ENCODE data around the gene EFCAB8.

The EFCAB8 gene

DNA sequence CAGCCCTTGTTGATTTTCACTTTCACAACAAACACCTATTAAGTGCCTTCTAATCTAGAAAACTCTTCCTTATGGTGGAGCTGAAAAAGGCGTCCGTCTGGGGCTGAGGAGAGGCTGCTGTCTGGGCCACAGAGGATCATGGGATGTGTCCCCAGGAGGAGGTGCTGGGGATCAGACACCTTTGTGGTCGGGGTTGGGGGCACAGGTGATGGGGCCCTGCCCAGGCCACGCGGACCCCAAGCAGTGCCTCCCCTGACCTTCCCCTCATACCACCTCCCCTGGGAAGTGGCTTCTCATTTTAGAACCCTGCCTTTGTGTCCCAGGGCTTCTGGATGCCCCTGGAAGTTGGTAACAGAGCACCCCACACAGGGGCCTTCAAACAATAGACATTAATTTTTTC, 104.5 kb downstream of the EFCAB8 start:
- Mint-ChIP-seq H3K27ac (no peak overlapping the region), H3K36me3 (ENCODE audit: low read depth) (no peaks in the 10 kb centered on the region), H3K27me3 (ENCODE audit: low read depth, poor library complexity) (peaks cover 15% of the 10 kb centered on the region), H3K9me3 (peaks cover 2% of the 10 kb centered on the region), H3K4me3 (no peak overlapping the region), H3K4me1 (peaks cover 32% of the 10 kb centered on the region)
- TF ChIP-seq, protein P1, sequence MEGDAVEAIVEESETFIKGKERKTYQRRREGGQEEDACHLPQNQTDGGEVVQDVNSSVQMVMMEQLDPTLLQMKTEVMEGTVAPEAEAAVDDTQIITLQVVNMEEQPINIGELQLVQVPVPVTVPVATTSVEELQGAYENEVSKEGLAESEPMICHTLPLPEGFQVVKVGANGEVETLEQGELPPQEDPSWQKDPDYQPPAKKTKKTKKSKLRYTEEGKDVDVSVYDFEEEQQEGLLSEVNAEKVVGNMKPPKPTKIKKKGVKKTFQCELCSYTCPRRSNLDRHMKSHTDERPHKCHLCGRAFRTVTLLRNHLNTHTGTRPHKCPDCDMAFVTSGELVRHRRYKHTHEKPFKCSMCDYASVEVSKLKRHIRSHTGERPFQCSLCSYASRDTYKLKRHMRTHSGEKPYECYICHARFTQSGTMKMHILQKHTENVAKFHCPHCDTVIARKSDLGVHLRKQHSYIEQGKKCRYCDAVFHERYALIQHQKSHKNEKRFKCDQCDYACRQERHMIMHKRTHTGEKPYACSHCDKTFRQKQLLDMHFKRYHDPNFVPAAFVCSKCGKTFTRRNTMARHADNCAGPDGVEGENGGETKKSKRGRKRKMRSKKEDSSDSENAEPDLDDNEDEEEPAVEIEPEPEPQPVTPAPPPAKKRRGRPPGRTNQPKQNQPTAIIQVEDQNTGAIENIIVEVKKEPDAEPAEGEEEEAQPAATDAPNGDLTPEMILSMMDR (IDR thresholded peaks at IDR 0.05) = no peak
- DNase-seq = no peak

GRCh38 chr20:32964575-32964974, 105.9 kb downstream of the EFCAB8 start:
- Mint-ChIP-seq H3K27ac (no peak overlapping the region), H3K4me1 (peaks cover 31% of the 10 kb centered on the region), H3K36me3 (ENCODE audit: low read depth) (no peaks in the 10 kb centered on the region), H3K27me3 (ENCODE audit: low read depth, poor library complexity) (peaks cover 15% of the 10 kb centered on the region), H3K9me3 (no peaks in the 10 kb centered on the region), H3K4me3 (no peak overlapping the region)
- DNase-seq = no peak
- TF ChIP-seq, protein P1 (IDR thresholded peaks at IDR 0.05) = no peak

GRCh38 chr20:32965115-32965514, 106.4 kb downstream of the EFCAB8 start:
- DNase-seq = no peak
- TF ChIP-seq, protein P1 (IDR thresholded peaks at IDR 0.05) = no peak
- no peaks in the 10 kb centered on the region for H3K9me3 Mint-ChIP-seq
- H3K4me1 Mint-ChIP-seq = peaks cover 31% of the 10 kb centered on the region
- H3K4me3 Mint-ChIP-seq = no peak overlapping the region
- no peaks in the 10 kb centered on the region for H3K36me3 Mint-ChIP-seq (ENCODE audit: low read depth)
- peaks cover 15% of the 10 kb centered on the region for H3K27me3 Mint-ChIP-seq (ENCODE audit: low read depth, poor library complexity)
- H3K27ac Mint-ChIP-seq = peak overlapping the region; percentile 77

DNA sequence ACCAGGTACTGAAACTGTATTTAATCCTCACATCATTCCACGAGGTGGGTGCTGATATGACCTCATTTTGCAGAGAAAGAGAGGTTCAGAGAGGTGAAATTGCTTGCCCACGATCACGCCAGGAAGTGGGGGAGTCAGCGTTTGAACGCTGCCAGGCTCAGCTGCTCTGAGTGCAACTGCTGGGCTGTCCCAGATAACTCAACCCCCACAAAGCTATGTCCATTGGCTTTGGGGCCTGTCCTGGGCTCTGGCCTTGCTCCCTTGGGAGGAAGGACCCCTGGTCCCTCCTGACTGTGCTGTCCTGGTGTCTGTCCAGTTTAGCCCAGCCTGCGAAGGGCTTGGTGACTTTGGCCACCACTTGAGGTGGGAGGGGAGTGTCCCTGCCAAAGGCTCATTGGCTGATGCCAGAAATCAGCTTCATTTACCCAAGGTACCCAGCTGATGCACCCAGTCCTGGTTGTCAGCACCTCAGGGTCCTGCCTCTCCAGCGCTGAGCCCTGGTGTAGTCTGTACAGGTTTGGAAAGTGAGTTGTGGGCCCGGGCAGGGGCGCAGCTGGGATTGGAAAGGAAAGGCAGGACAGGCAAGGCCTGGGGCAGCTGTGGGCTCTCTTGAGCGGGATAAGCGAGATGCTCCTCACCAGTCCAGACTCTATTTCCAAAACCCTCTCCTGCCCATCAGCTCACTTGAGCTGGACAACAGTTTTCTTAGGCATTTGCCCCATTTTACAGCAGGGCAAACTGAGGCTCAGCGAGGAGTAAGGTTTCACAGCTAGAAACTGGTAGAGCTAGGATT, 107.1 kb downstream of the EFCAB8 start:
- TF ChIP-seq, protein P1 (IDR thresholded peaks at IDR 0.05) = no peak
- Mint-ChIP-seq H3K4me3 (no peak overlapping the region), H3K36me3 (ENCODE audit: low read depth) (no peaks in the 10 kb centered on the region), H3K27ac (peak overlapping the region; percentile 77), H3K27me3 (ENCODE audit: low read depth, poor library complexity) (peaks cover 15% of the 10 kb centered on the region), H3K9me3 (no peaks in the 10 kb centered on the region), H3K4me1 (peaks cover 31% of the 10 kb centered on the region)
- DNase-seq = no peak

- peaks cover 15% of the 10 kb centered on the region for H3K27me3 Mint-ChIP-seq (ENCODE audit: low read depth, poor library complexity)
- no peaks in the 10 kb centered on the region for H3K9me3 Mint-ChIP-seq
- no peak overlapping the region for H3K4me3 Mint-ChIP-seq
- no peaks in the 10 kb centered on the region for H3K36me3 Mint-ChIP-seq (ENCODE audit: low read depth)
- DNase-seq = no peak
- H3K27ac Mint-ChIP-seq = no peak overlapping the region
- peaks cover 31% of the 10 kb centered on the region for H3K4me1 Mint-ChIP-seq
- TF ChIP-seq, protein P1 (IDR thresholded peaks at IDR 0.05) = no peak
Observed at GRCh38 chr20:32966382-32966781, 107.7 kb downstream of the EFCAB8 start.

Measured in nephron progenitor cell (in vitro differentiated cells).